Skeletal muscle tissue (tissue), 4 donors: Measurements from ENCODE around the gene PRSS50. TPM values are rescaled to one million over a fixed set of nuclear protein-coding genes. Genes with fewer than 3 reads are reported as not detected.
A peak's percentile ranks its signal among the peaks of the same experiment; 100 is the strongest.

Experiments used
- H3K27ac ChIP-seq: one replicate; pipeline ENCODE4 v1.7.0; 2013; ENCODE audit warnings: mild to moderate bottlenecking, low read depth, low read length, inconsistent platforms
- H3K27me3 ChIP-seq, 3 donors: one replicate each; pipeline ENCODE4 v1.7.0; 2013; ENCODE audit warnings: low read length in 3 of 3; ENCODE audit not compliant: control insufficient read depth in 3 of 3, insufficient read depth in 3 of 3
- H3K36me3 ChIP-seq, 3 donors: one replicate each; pipeline ENCODE4 v1.7.0; 2013; ENCODE audit warnings: low read length in 3 of 3; ENCODE audit not compliant: control insufficient read depth in 3 of 3, insufficient read depth in 3 of 3
- H3K4me1 ChIP-seq, 3 donors: one replicate each; pipeline ENCODE4 v1.7.0; 2013; ENCODE audit warnings: low read length in 3 of 3, mild to moderate bottlenecking in 3 of 3; ENCODE audit not compliant: control insufficient read depth in 3 of 3, insufficient read depth in 3 of 3
- H3K4me3 ChIP-seq, 3 donors: one replicate each; pipeline ENCODE4 v1.7.0; 2013; ENCODE audit warnings: low read length in 3 of 3
- H3K9ac ChIP-seq, 3 donors: one replicate each; pipeline ENCODE4 v1.7.0; 2013; ENCODE audit warnings: low read length in 3 of 3, mild to moderate bottlenecking in 3 of 3, moderate library complexity in 2 of 3, low read depth in 1 of 3
- H3K9me3 ChIP-seq, 3 donors: one replicate each; pipeline ENCODE4 v1.7.0; 2013; ENCODE audit warnings: low read length in 3 of 3; ENCODE audit not compliant: control insufficient read depth in 3 of 3
- total RNA-seq: library from RNA; depleted of rRNA; stranded (reverse); fragments of >200 nt; gene quantifications from one replicate; pipeline ENCODE4 v1.2.3, GENCODE V29; 2014
- donor health status: Osteomylitis.

The PRSS50 gene
- total RNA-seq, 1 donor from 2014 or later: not detected

GRCh38 chr3:46729038-46729437 lies 11.4 kb upstream of the PRSS50 start:
- no peak overlapping the region for H3K4me3 ChIP-seq
- H3K27me3 ChIP-seq: peaks cover 0 to 5% (median 0%) of the 10 kb centered on the region in 3 donors
- H3K9ac ChIP-seq: no peak overlapping the region
- H3K9me3 ChIP-seq: no peaks in the 10 kb centered on the region
- H3K27ac ChIP-seq: no peak overlapping the region
- H3K4me1 ChIP-seq: no peaks in the 10 kb centered on the region
- H3K36me3 ChIP-seq: no peaks in the 10 kb centered on the region

- Histone ChIP-seq H3K9me3 (no peaks in the 10 kb centered on the region), H3K9ac (no peak overlapping the region), H3K36me3 (no peaks in the 10 kb centered on the region), H3K27ac (no peak overlapping the region), H3K4me1 (no peaks in the 10 kb centered on the region), H3K4me3 (no peak overlapping the region), H3K27me3 (no peaks in the 10 kb centered on the region)
Measured at GRCh38 chr3:46725621-46726314, 8.1 kb upstream of the PRSS50 start.

GRCh38 chr3:46724424-46724823 lies 6.8 kb upstream of the PRSS50 start:
- no peak overlapping the region for H3K4me3 ChIP-seq
- H3K4me1 ChIP-seq: no peaks in the 10 kb centered on the region
- H3K27me3 ChIP-seq: peaks cover 0 to 4% (median 2%) of the 10 kb centered on the region in 3 donors
- no peak overlapping the region for H3K27ac ChIP-seq
- H3K36me3 ChIP-seq: no peaks in the 10 kb centered on the region
- H3K9me3 ChIP-seq: no peaks in the 10 kb centered on the region
- no peak overlapping the region for H3K9ac ChIP-seq

- H3K9me3 ChIP-seq: no peaks in the 10 kb centered on the region
- no peak overlapping the region for H3K4me3 ChIP-seq
- peaks cover 0 to 14% (median 13%) of the 10 kb centered on the region in 3 donors for H3K27me3 ChIP-seq
- H3K4me1 ChIP-seq: no peaks in the 10 kb centered on the region
- no peak overlapping the region for H3K27ac ChIP-seq
- no peaks in the 10 kb centered on the region for H3K36me3 ChIP-seq
- no peak overlapping the region for H3K9ac ChIP-seq
Measured at GRCh38 chr3:46722443-46722842, 4.8 kb upstream of the PRSS50 start.

- no peaks in the 10 kb centered on the region for H3K9me3 ChIP-seq
Measured at GRCh38 chr3:46721009-46721408, 3.3 kb upstream of the PRSS50 start.

GRCh38 chr3:46719735-46720271 lies 2.1 kb upstream of the PRSS50 start:
- no peaks in the 10 kb centered on the region for H3K4me1 ChIP-seq

More at GRCh38 chr3:46721009-46721408, 3.3 kb upstream of the PRSS50 start:
- Histone ChIP-seq H3K4me1 (no peaks in the 10 kb centered on the region), H3K9ac (no peak overlapping the region), H3K4me3 (no peak overlapping the region), H3K27me3 (peaks cover 0 to 15% (median 15%) of the 10 kb centered on the region in 3 donors), H3K27ac (no peak overlapping the region), H3K36me3 (no peaks in the 10 kb centered on the region)

GRCh38 chr3:46719044-46719565 lies 1.4 kb upstream of the PRSS50 start:
- no peak overlapping the region for H3K4me3 ChIP-seq
- H3K36me3 ChIP-seq: no peaks in the 10 kb centered on the region
- H3K27me3 ChIP-seq: peaks cover 0 to 19% (median 15%) of the 10 kb centered on the region in 3 donors
- no peak overlapping the region for H3K27ac ChIP-seq
- no peak overlapping the region for H3K9ac ChIP-seq
- H3K4me1 ChIP-seq: no peaks in the 10 kb centered on the region
- no peaks in the 10 kb centered on the region for H3K9me3 ChIP-seq

More at GRCh38 chr3:46719735-46720271, 2.1 kb upstream of the PRSS50 start:
- Histone ChIP-seq H3K36me3 (no peaks in the 10 kb centered on the region), H3K4me3 (no peak overlapping the region), H3K27ac (no peak overlapping the region), H3K9me3 (no peaks in the 10 kb centered on the region), H3K27me3 (peaks cover 0 to 19% (median 15%) of the 10 kb centered on the region in 3 donors), H3K9ac (no peak overlapping the region)

- peaks cover 0 to 19% (median 15%) of the 10 kb centered on the region in 3 donors for H3K27me3 ChIP-seq
- no peak overlapping the region for H3K9ac ChIP-seq
- H3K27ac ChIP-seq: no peak overlapping the region
- no peaks in the 10 kb centered on the region for H3K36me3 ChIP-seq
- peaks cover 0 to 3% (median 0%) of the 10 kb centered on the region in 3 donors for H3K4me1 ChIP-seq
- no peaks in the 10 kb centered on the region for H3K9me3 ChIP-seq
- no peak overlapping the region for H3K4me3 ChIP-seq
Measured at GRCh38 chr3:46716461-46717441, 918 bp downstream of the PRSS50 start.

- Histone ChIP-seq H3K27me3 (peaks cover 0 to 19% (median 15%) of the 10 kb centered on the region in 3 donors), H3K36me3 (no peaks in the 10 kb centered on the region), H3K27ac (no peak overlapping the region), H3K9me3 (no peaks in the 10 kb centered on the region), H3K4me3 (no peak overlapping the region), H3K9ac (peak overlapping the region in 1 of 3 donors; percentile 40), H3K4me1 (peaks cover 2 to 10% (median 7%) of the 10 kb centered on the region in 3 donors)
Measured at GRCh38 chr3:46715507-46716175, 2.0 kb downstream of the PRSS50 start.
